GM21423 (cell line): ENCODE data around the gene IRGC.

Source experiments
- ATAC-seq: cut with Tn5 transposase; IDR thresholded peaks from one replicate; pipeline ENCODE4 v1.9.1; 2021; ENCODE audit warnings: mild to moderate bottlenecking, moderate library complexity; ENCODE audit not compliant: unreplicated experiment

Gene IRGC

DNA sequence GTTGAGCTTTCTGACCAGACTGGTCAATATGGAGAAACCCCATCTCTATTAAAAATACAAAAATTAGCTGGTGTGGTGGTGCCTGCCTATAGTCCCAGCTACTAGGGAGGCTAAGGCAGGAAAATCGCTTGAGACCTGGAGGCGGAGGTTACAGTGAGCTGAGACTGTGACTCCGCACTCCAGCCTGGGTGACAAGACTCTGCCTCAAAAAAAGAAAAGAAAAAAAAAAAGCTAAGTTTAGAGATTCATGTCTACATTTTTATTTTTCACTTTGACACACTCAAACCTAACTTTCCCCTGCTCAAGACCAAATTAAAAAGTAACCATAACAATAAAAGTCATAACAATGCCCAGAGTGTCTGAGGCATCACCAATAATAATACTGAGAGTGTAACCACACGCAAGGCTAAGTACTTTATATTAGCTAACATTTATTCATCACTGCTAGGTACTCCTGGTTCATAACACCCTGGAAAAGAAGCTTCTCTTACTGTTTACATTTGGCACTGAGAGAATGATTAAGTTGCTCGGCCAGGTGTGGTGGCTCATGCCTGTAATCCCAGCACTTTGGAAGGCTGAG, 5.7 kb downstream of the IRGC start:
- ATAC-seq = no peak

DNA sequence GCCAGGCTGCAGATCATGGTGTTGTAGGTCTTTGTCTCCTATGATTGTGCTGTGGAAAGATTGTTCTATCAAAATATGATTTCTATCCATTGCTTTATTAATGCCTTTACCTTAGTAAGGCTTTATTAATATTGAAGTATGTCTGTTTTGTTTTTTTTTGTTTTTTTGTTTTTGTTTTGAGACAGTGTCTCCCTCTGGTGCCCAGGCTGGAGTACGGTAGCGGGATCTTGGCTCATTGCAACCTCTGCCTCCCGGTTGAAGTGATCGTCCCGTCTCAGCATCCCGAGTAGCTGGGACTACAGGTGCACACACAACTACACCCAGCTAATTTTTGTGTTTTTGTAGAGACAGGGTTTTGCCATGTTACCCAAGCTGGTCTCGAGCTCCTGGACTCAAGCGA, 7.7 kb downstream of the IRGC start:
- no peak for ATAC-seq

DNA sequence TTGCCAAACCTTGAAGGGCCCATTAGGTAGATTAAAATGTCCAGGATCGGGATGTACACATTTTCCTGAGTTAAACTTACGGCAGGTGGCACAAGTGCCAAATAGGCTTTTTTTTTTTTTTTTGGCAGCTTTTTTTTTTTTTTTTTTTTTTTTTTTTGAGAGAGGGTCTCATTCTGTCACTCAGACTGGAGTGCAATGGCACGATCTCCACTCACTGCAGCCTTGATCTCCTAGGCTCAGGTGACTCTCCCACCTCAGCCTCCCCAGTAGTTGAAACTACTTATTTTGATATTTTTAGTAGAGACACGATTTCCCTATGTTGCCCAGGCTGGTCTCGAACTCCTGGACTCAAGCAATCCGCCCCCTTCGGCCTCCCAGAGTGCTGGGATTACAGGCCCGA, 9.0 kb downstream of the IRGC start:
- no peak for ATAC-seq

DNA sequence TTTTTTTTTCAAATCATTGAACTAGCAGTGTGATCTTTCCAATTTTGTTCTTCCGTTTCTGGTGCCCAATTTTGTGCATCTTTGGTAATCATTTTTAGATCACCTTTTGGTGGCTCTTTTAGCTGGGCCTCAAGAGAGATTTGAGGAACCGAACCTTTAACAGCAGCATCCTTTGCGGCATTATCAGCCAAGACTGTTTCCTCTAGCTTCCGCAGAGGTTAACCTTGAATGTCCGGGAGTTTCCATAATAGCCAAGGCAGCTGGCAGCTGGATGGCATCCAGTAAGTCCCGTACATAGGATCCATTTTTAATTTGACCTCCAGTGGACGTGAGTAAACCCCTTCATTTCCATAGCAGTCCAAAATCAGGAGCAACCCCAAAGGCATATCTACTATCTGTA, 9.6 kb downstream of the IRGC start:
- ATAC-seq = no peak

DNA sequence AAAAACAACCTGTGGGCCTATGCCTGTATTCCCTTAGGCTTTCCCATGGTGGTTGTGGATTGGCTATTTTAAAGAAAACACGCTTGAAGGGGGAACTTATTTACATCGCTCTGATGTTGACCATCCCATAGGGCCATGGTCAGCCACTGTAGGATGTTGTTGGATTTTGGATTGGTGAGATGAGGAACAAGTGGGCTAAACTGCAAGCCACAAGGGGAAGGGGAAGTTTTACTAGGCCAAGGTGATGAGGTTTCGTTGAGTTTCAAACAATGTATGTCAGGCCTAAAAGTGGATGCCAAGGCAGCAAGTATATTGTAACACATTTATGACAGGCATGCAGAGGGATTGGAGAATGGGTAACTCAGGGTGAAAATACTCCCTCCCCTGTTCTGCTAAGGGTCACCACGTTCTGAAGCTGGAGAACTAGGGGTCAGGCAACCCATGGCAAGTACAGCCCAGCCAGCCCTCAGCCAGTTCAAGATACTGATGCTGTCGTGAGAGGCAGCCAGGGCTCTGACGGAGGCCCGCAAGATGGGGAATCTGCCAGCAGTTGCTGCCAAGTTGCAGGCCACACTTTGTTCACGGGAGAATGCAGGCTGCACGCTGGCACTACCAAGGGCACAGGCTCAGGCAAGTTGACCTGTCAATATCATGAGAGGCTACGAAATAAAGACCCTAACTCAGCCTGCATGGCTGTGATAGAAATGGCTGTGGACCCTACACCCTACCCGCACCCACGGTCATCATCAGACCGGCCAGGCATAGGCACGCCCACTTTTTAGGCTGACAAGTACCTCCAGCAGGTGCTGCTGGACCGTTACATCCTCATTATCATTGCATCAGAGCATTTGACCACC, 11.1 kb downstream of the IRGC start:
- ATAC-seq = no peak

DNA sequence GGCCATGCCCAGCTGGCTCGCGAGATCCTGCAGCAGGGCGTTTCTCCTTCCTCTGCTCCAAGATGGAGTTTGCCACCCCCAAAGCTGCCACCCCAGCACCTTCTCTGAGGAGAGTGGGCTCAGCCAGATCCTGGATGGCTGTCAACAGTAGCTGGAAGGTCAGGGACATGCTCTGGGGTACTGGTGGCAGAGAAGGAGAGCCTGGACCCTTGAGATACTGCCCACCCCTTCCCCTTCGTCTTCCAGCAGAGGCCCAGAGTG, 11.6 kb downstream of the IRGC start:
- no peak for ATAC-seq

DNA sequence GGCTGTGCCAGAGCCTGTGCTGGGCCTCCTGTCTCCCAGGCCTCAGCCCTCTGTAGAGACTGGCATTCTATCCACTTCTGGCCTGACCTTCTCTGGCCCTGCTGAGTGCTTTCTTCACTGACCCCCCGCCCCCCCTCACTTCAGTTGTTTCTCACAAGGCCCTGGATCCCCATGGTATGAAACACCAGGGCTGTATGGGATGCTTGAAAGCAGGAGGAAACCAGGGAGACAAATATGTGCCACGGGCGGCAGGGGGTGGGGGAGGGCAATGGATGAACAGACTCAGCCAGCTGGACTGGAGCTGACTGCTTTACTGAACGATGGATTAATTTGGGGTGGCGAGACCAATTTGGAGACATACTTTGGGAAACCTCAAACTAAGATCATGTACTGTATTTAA, 14.0 kb downstream of the IRGC start:
- no peak for ATAC-seq

DNA sequence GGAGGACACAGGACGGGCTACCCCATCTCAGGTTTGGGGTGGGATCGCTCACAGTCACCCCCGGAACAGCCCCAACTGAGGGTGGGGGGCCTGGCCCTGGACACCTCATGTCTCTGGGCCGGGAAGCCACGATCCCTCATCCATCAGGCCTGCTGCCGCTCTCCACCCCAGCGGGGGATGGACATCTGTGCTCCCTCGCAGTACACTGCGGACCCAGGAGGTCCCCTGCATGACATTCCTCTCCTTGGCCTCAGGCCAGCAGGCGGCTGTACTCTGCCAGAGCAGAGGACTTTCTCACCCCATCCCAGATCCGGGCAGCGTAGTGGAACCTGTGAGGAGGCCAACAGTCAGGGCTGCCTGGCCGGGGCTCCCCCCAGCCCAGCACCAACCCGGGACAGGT, 15.5 kb downstream of the IRGC start:
- ATAC-seq = no peak

DNA sequence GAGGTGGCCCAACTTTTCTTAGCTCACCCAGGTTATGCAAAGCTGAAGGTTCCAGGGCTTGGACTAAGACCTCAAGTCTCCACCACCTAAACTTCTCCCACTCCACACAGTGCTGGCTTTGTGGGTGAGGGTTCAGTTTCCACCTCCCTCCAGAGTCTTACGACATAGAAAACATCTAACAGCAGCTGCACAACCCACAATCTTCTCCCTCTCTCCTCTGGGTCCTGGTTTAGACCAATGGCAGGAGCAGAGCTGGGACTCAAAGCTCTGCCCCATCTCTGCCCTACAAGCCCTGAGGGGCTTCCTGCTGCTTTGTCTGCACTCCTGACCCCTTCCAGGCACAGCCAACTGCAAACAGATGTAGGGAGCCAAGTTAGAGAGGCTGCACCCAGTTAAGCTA, 16.0 kb downstream of the IRGC start:
- ATAC-seq = no peak

DNA sequence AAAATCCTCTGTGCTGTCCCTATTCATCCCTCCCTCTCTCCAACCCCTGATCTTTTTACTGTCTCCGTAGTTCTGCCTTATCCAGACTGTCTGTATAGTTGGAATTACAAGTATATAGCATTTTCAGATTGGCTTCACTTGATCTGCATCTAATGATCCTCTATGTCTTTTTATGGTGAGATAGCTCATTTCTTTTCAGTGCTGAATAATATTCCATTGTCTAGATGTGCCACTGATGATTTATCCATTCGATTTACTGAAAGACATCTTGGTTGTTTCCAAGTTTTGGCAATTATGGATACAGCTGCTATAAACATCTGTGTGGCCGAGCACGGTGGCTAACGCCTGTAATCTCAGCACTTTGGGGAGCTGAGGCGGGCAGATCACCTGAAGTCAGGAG, 19.1 kb downstream of the IRGC start:
- ATAC-seq = no peak

DNA sequence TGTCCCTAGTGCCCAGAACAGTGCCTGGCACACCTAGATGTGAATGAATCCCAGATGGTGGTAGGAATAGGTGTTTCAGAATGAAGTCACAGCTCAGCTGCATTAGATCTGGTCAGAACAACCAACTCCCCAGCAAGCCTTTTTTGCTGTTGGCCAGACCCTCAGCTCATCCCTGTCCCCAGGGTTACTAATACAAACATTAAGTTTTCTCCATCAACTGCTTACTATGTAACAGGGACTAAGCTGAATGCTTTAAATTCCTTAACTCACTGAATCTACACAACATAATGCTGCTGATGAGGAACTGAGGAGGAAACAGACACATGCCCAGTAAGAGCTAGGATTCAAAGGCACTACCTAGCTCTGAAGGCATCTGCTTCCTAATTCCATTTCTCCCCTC, 20.1 kb downstream of the IRGC start:
- no peak for ATAC-seq

DNA sequence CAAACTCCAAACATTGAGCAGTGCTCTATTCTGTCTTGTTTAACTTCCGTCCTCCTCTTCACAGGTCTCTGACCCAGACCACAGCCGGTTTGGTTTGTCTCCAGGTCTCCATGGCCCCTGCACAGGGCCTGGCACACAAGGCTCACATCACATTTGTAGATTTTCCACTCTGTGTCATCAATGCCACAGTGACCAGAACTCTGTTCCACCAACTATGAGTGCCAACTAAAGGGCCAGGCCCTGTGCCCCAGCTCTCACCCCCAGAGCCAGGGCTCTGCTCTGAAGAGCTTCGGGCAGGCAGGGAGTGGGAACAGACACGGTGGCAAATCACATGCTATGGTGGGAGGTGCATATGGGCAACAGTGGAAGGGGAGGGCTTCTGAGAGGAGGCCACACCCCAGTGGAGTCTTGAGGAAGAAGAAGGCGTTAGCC, 22.9 kb downstream of the IRGC start:
- ATAC-seq = no peak

DNA sequence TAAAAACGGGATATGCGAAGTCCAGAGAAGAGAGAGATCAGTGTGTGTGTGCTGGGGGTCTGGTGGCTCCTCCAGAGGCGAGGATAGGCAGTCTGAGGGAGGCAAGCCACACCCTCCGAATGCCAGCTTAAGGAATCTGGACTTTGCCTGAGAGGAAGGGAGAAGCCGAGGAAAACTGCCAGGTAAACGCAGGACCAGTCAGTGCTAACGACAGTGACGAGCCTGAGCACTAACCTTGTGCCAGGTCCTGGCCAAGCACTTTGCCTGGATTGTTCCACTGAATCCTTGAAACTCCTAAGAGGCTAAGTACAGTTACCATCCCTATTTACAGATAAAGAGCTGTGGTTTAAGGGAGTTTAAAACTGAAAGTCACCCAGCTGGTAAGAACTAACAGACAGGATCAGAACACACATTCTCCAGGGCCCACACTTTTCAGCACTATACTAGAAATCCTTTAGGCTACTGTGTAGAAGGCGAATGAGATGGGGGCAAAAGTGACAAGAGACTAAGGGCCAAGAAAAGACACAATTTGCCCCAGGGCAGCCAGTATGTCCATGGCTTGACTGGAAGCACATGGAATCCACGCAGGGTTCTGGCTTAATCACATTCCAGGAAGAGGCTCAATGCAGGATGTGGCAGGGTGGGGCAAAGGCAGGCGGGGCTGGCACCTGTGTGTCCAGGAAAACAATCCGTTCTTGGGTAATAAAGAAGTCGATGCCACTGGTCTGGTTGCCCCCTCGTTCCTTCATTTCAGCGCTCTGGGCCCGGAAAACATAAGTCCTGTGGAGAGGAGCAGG, 23.8 kb downstream of the IRGC start:
- no peak for ATAC-seq

DNA sequence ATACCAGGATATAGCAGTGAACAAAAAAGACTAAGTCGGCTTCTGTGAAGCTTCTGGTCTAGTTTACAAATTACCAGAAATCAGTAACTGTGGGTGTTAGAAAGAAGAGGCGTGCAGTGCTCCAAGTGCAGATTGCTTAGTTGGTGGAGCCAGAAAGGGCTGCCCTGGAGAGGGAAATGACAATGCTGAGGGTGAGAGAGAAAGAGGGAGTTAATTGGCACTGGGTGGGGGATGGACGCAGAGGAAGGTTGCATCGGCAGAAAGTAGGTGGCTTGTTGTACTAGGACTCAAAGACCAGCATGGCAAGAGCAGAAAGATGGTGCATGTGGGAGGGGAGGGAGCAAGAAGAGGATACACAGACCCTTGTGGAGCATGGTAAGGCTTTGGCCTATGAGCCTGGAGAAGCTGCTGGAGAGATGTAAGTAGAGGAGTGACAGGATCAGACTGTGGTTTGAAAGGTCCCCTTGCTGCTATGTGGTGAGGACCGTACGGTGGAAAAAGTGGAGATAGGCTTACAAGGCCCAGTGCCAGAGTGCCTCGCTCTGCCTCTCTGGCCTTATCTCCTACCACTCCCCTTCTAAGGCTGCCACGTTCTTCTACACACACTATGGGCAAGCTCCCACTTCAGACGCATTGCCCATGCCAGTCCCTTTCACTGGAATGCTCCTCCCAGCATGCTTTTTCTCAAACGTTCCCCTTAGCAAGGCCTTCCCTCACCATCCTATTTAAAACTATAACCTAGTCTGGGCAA, 25.4 kb downstream of the IRGC start:
- ATAC-seq = no peak

DNA sequence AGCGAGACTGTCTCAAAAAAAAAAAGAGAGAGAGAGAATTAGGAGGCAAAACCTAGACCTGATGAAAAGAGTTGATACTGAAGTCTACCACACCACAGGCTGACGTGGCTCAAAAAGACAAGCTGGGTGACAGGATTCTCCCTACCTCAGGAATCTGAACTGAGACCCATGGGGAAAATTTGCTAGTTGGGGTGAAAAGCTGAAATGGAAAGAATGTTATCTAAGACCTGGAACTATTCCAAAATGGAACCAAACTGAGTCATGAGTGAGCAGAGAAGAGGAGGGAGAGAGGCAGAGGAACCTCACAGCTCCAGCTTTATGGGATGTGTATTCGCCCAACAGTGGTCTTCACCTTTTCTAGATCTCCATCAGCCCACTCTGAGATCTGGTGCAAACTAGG, 27.2 kb downstream of the IRGC start:
- no peak for ATAC-seq

DNA sequence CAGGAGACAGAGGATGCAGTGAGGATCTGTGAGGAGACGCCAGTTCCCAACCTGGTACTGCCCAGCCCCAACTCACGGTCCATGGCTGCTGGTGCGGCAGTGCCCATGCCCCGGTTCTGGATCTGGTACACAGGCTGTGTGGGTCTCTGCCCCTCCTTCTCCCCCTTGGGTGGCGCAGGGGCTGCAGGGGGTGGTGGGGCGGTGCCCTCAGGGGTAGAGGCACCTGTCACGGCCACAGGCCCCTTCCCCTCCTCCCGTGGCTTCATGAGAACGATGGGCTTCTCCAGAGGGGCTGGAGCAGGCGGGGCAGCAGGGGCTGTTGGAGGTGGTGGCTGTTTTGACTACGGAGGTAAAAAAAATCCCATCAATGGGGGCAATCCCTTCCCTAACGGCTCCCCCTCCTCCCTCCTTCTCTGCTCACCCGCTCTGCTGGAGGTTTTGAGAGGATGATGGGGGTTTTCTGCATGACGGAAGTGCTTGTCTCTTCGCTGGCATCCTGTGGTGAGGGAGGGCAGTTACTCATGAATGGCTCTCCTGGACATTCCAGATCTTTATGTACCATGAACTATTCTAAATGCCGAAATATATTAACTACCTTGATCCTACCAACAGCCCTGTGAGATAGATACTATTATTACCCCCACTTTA, 31.8 kb downstream of the IRGC start:
- ATAC-seq = no peak

DNA sequence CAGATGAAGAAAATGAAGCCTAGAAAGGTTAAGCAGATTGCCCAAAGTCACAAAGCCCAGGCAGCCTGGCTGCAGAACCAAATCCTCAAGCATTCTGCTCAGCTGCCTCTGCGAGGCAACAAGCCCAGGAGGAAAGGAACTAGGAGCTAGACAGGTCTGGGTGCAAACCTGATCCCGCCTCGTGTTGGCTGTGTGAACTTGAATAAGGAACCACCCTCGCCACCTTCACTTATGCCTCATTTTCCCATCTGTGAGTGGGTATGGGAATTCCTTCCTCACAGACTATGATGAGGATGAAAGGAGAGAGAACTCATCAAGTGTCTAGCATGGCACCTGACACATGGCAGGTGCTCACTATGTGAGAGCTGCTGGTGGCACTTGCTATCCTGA, 32.3 kb downstream of the IRGC start:
- ATAC-seq = no peak

DNA sequence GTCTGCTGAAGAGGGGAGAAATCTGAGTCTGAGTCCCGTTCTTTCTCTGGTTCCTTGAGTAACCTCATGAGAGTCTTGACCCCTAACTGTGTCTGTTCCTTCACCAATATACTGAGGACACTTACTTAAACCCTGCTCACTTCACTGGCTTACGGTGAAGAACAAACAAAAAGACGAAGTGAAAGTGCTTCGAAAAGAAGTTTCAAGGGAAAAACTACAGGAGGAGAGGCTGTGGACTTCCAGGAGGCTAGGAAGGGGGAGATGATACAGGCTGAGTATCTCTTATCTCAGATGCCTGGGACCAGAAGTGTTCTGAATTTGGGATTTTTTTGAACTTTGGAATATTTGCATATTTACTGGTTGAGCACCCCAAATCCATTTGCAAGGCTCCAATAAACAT, 32.8 kb downstream of the IRGC start:
- ATAC-seq = no peak

DNA sequence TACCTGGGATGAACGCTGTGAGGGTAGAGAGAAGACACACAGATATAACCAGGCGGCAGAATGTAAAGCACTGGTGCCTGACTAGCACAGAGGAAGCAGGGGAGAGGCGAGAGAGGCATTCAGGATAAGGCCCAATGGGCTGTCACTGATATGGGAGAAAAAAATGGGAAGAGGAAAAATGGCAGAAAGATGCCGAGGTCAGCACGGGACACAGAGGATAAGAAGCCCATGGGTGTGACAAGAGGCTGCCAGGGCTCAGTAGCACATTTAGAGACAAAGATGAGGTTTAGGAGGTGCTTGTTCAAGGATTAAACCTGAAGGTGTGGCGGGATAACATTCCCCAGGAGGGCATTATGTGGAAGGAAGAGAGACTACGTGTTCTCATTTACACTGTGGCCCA, 33.3 kb downstream of the IRGC start:
- no peak for ATAC-seq

DNA sequence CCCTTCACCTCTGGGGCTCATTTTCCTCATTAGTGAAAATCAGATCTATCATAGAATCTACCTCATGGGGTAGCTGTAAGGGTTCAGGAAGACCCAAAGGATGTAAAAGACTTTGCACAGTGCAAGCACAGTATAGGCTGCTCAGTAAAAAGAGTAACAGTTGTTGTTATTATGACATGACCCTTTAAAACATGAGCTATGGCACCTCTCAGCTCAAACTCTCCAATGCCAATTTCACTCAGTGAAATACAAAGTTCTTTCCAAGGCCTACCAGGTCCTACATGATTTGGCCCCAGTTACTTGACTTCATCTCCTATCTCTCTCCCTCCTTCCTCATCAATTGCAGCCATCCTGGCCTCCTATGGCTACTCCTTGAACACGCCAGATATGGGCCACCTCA, 34.0 kb downstream of the IRGC start:
- no peak for ATAC-seq
